ENCODE data around the gene PARL. TPM values are rescaled to one million over a fixed set of nuclear protein-coding genes. Genes with fewer than 3 reads are reported as not detected.

The PARL gene
- polyA plus RNA-seq, 2 of the 4 experiments (the other 2 are of a cell fraction) = 45.9 to 71.6 TPM

- TF ChIP-seq, protein P1, sequence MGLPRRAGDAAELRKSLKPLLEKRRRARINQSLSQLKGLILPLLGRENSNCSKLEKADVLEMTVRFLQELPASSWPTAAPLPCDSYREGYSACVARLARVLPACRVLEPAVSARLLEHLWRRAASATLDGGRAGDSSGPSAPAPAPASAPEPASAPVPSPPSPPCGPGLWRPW (IDR thresholded peaks at IDR 0.05) = no peak
- TF ChIP-seq POLR2AphosphoS2 (conservative IDR thresholded peaks at IDR 0.05; ENCODE audit: low read length) (no peak), CBX2 (IDR thresholded peaks at IDR 0.05; ENCODE audit: borderline replicate concordance, low read depth) (no peak), USF2 (IDR thresholded peaks at IDR 0.05) (no peak), FOXS1 (CRISPR knock-in tag; IDR thresholded peaks at IDR 0.05) (no peak), ZFP36 (IDR thresholded peaks at IDR 0.05; ENCODE audit: borderline replicate concordance, partially characterized antibody) (no peak)
Measured at GRCh38 chr3:183933160-183933559, 48.5 kb upstream of the PARL start (continued).

DNA sequence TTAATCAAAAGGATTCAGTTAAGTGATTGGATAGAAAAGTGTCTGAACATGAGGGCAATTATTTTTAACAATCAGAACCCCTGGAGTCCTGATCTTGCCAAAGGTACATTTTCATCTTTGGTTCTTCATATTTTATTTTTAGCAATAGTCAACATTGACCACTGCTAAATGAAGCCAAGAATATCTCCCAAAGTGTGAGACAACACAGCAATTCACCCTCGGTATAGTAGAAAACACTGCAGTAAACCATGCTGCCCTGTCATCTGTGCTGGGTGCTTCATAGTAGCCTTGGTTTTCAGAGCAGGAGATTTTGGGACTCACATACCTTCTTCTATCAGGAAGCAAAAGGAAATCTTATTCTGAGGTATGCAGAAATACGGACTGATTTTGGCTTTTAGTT lies 47.2 kb upstream of the PARL start:
- POLR2A ChIA-PET = no interaction called here
- H3K4me3 ChIP-seq = no peak overlapping the region
- no peak overlapping the region for H3K4me2 ChIP-seq
- CTCF ChIA-PET = no interaction called here
- FAIRE-seq (no peak), ATAC-seq (no peak), DNase-seq (ENCODE audit: low read depth in 1 of 2, low spot score in 1 of 2) (no peak)
- 93% methylated on average over 2 of the region's 2 CpGs for WGBS (ENCODE audit: missing lambda C conversion rate)
- H3K4me1 ChIP-seq = no peaks in the 10 kb centered on the region
- H3K27ac ChIP-seq = no peak overlapping the region
- H3K9me3 ChIP-seq = no peaks in the 10 kb centered on the region
- TF ChIP-seq SREBF2 (IDR thresholded peaks at IDR 0.05) = no peak
- TF ChIP-seq HOXA7 (CRISPR knock-in tag; IDR thresholded peaks at IDR 0.05) = no peak
- TF ChIP-seq HOXB13 (CRISPR knock-in tag; IDR thresholded peaks at IDR 0.05; ENCODE audit: low read depth) = no peak
- TF ChIP-seq KDM1A (IDR thresholded peaks at IDR 0.05; ENCODE audit: low read depth) = no peak
- TF ChIP-seq CBX2 (IDR thresholded peaks at IDR 0.05; ENCODE audit: borderline replicate concordance, low read depth) = no peak
- no peak for TF ChIP-seq PBX3 (IDR thresholded peaks at IDR 0.05)
- no peak for TF ChIP-seq NR3C1 (IDR thresholded peaks at IDR 0.05)
- no peak for TF ChIP-seq HMGXB4 (CRISPR knock-in tag; IDR thresholded peaks at IDR 0.05; ENCODE audit: borderline replicate concordance)
- TF ChIP-seq CBX8 (IDR thresholded peaks at IDR 0.05) = no peak
- no peak for TF ChIP-seq SMC3 (IDR thresholded peaks at IDR 0.05)
- TF ChIP-seq JUN (IDR thresholded peaks at IDR 0.05) = no peak
- TF ChIP-seq GATA3 (IDR thresholded peaks at IDR 0.05; ENCODE audit: borderline replicate concordance) = no peak
- TF ChIP-seq CHD2 (IDR thresholded peaks at IDR 0.05; ENCODE audit: low read length, partially characterized antibody) = no peak
- TF ChIP-seq ZFP36 (IDR thresholded peaks at IDR 0.05; ENCODE audit: borderline replicate concordance, partially characterized antibody) = no peak
- TF ChIP-seq FOSB (CRISPR knock-in tag; IDR thresholded peaks at IDR 0.05) = no peak
- TF ChIP-seq ESRRA (IDR thresholded peaks at IDR 0.05; ENCODE audit: borderline replicate concordance, low read length) = no peak
- no peak for TF ChIP-seq HDAC2 (IDR thresholded peaks at IDR 0.05)
- TF ChIP-seq, protein P2, sequence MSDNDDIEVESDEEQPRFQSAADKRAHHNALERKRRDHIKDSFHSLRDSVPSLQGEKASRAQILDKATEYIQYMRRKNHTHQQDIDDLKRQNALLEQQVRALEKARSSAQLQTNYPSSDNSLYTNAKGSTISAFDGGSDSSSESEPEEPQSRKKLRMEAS (IDR thresholded peaks at IDR 0.05) = no peak

GRCh38 chr3:183930086-183930485 lies 45.4 kb upstream of the PARL start:
- H3K27ac ChIP-seq = no peak overlapping the region
- no peak for ATAC-seq

More at GRCh38 chr3:183930086-183930485, 45.4 kb upstream of the PARL start:
- H3K4me3 ChIP-seq = no peak overlapping the region
- WGBS (ENCODE audit: missing lambda C conversion rate) = 95% methylated on average over 10 of the region's 10 CpGs
- ChIA-PET POLR2A (no interaction called here), CTCF (no interaction called here)
- FAIRE-seq = no peak
- no peaks in the 10 kb centered on the region for H3K9me3 ChIP-seq
- TF ChIP-seq TFCP2L1 (CRISPR knock-in tag; IDR thresholded peaks at IDR 0.05) = no peak
- TF ChIP-seq, protein P1 (IDR thresholded peaks at IDR 0.05) = no peak
- no peak for TF ChIP-seq HMGXB4 (CRISPR knock-in tag; IDR thresholded peaks at IDR 0.05; ENCODE audit: borderline replicate concordance)
- no peak for TF ChIP-seq EHMT2 (IDR thresholded peaks at IDR 0.05; ENCODE audit: low read depth)
- no peak for TF ChIP-seq FOSB (CRISPR knock-in tag; IDR thresholded peaks at IDR 0.05)
- TF ChIP-seq, protein P2 (IDR thresholded peaks at IDR 0.05) = no peak
- TF ChIP-seq MAZ (IDR thresholded peaks at IDR 0.05; ENCODE audit: borderline replicate concordance, low read depth, low read length) = no peak
- TF ChIP-seq HOXB13 (CRISPR knock-in tag; IDR thresholded peaks at IDR 0.05; ENCODE audit: low read depth) = no peak
- TF ChIP-seq KDM5A (IDR thresholded peaks at IDR 0.05) = no peak
- no peak for TF ChIP-seq NFE2L2 (conservative IDR thresholded peaks at IDR 0.05; ENCODE audit: low read length)
- no peak for TF ChIP-seq SREBF2 (IDR thresholded peaks at IDR 0.05)
- no peak for TF ChIP-seq FOSL2 (IDR thresholded peaks at IDR 0.05)
- no peak for TF ChIP-seq FOSL2 (CRISPR knock-in tag; IDR thresholded peaks at IDR 0.05)
- TF ChIP-seq JUN (IDR thresholded peaks at IDR 0.05) = no peak
- DNase-seq (ENCODE audit: low read depth in 1 of 2, low spot score in 1 of 2) = no peak
- H3K4me2 ChIP-seq = no peak overlapping the region
- H3K4me1 ChIP-seq = peaks cover 8% of the 10 kb centered on the region

Measured in A549 (cell line).